Measurements from ENCODE around the gene PCNX1.

GRCh38 chr14:70972107-70972976, 65.1 kb downstream of the PCNX1 start:
- TF ChIP-seq SMC3 (IDR thresholded peaks at IDR 0.05; ENCODE audit: low read depth, low read length): peak; percentile 71
- TF ChIP-seq RAD21 (IDR thresholded peaks at IDR 0.05; ENCODE audit: low read length): peak; percentile 90
- TF ChIP-seq, protein P1, sequence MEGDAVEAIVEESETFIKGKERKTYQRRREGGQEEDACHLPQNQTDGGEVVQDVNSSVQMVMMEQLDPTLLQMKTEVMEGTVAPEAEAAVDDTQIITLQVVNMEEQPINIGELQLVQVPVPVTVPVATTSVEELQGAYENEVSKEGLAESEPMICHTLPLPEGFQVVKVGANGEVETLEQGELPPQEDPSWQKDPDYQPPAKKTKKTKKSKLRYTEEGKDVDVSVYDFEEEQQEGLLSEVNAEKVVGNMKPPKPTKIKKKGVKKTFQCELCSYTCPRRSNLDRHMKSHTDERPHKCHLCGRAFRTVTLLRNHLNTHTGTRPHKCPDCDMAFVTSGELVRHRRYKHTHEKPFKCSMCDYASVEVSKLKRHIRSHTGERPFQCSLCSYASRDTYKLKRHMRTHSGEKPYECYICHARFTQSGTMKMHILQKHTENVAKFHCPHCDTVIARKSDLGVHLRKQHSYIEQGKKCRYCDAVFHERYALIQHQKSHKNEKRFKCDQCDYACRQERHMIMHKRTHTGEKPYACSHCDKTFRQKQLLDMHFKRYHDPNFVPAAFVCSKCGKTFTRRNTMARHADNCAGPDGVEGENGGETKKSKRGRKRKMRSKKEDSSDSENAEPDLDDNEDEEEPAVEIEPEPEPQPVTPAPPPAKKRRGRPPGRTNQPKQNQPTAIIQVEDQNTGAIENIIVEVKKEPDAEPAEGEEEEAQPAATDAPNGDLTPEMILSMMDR (conservative IDR thresholded peaks at IDR 0.05; ENCODE audit: low read depth, low read length): peak; percentile 91
- TF ChIP-seq POLR2A (IDR thresholded peaks at IDR 0.05; ENCODE audit: low read depth, low read length): peak; percentile 22; the same call in 1 of the 2 replicates
- TF ChIP-seq USF2 (IDR thresholded peaks at IDR 0.05; ENCODE audit: low read depth, low read length): no peak
- TF ChIP-seq MAFK (IDR thresholded peaks at IDR 0.05; ENCODE audit: low read depth, low read length): no peak
- TF ChIP-seq BHLHE40 (IDR thresholded peaks at IDR 0.05; ENCODE audit: low read depth, low read length): no peak
- TF ChIP-seq ELK1 (IDR thresholded peaks at IDR 0.05; ENCODE audit: borderline replicate concordance, low read depth, low read length): no peak
